IMR-90 (cell line): ENCODE data around the gene MYO5A.

Source experiments
- MXI1 ChIP-seq: IDR thresholded peaks from 2 replicates; pipeline ENCODE4 v1.6.1; 2012; ENCODE audit warnings: low read depth, mild to moderate bottlenecking, low read length, moderate library complexity, borderline replicate concordance
- POLR2A ChIP-seq: IDR thresholded peaks from 2 replicates; pipeline ENCODE4 v1.6.1; 2012; ENCODE audit warnings: mild to moderate bottlenecking, low read depth, low read length
- SMC3 ChIP-seq: fragments of 150-350 bp; IDR thresholded peaks from 2 replicates; pipeline ENCODE4 v1.6.1; 2016; ENCODE audit warnings: low read depth, mild to moderate bottlenecking, antibody characterized with exemption, low read length, moderate library complexity
- TF ChIP-seq, protein P1 (sequence below): fragments of 150-350 bp; IDR thresholded peaks from 2 replicates; pipeline ENCODE4 v1.6.1; 2017; ENCODE audit warnings: mild to moderate bottlenecking, antibody characterized with exemption, low read length, low read depth
- TF ChIP-seq, protein P2 (sequence below): conservative IDR thresholded peaks from 2 replicates; pipeline ENCODE4 v1.5.1; 2012; ENCODE audit warnings: mild to moderate bottlenecking, low read depth, low read length, improper control_type of control experiment

DNA sequence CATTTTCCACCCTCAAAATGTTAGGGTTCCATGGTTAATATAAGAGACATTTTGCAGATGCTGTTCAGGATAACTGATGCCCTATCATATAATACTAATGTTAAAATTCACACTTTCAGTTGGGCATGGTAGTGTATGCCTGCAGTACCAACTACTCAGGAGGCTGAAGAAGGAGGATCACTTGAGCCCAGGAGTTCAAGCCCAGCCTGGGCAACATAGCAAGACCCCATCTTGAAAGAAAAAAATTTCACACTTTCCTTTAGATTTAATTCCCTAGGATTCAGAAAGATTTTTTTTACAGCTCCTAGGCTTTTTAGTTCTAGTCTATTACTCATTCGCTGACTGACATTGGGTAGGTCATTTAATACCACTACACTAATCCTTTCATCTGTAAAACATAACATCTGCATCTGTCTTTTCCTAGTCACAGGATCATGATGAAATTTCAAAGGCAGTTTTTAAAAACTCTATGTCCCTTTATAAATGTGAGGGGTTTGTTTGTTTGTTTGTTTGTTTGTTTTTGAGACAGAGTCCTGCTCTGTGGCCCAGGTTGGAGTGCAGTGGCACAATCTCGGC lies 103.7 kb downstream of the MYO5A start:
- no peak for TF ChIP-seq POLR2A
- no peak for TF ChIP-seq MXI1
- TF ChIP-seq, protein P1, sequence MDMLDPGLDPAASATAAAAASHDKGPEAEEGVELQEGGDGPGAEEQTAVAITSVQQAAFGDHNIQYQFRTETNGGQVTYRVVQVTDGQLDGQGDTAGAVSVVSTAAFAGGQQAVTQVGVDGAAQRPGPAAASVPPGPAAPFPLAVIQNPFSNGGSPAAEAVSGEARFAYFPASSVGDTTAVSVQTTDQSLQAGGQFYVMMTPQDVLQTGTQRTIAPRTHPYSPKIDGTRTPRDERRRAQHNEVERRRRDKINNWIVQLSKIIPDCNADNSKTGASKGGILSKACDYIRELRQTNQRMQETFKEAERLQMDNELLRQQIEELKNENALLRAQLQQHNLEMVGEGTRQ = no peak
- TF ChIP-seq, protein P2, sequence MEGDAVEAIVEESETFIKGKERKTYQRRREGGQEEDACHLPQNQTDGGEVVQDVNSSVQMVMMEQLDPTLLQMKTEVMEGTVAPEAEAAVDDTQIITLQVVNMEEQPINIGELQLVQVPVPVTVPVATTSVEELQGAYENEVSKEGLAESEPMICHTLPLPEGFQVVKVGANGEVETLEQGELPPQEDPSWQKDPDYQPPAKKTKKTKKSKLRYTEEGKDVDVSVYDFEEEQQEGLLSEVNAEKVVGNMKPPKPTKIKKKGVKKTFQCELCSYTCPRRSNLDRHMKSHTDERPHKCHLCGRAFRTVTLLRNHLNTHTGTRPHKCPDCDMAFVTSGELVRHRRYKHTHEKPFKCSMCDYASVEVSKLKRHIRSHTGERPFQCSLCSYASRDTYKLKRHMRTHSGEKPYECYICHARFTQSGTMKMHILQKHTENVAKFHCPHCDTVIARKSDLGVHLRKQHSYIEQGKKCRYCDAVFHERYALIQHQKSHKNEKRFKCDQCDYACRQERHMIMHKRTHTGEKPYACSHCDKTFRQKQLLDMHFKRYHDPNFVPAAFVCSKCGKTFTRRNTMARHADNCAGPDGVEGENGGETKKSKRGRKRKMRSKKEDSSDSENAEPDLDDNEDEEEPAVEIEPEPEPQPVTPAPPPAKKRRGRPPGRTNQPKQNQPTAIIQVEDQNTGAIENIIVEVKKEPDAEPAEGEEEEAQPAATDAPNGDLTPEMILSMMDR = no peak
- no peak for TF ChIP-seq SMC3
